ENCODE data around the gene NR2F2. TPM values are rescaled to one million over a fixed set of nuclear protein-coding genes. Genes with fewer than 3 reads are reported as not detected.

NR2F2 gene
- total RNA-seq, 1 experiment from 2014 or later = 140 TPM

- POLR2A ChIA-PET = no interaction called here
- Mint-ChIP-seq H3K4me1 (ENCODE audit: low read depth, unreplicated experiment) (peaks cover 39% of the 10 kb centered on the region), H3K36me3 (ENCODE audit: insufficient read depth, unreplicated experiment) (peaks cover 37% of the 10 kb centered on the region), H3K27ac (ENCODE audit: unreplicated experiment) (peak overlapping the region; percentile 84), H3K9me3 (ENCODE audit: unreplicated experiment) (no peaks in the 10 kb centered on the region), H3K4me3 (ENCODE audit: unreplicated experiment) (peak overlapping the region; percentile 83), H3K27me3 (ENCODE audit: insufficient read depth, unreplicated experiment) (no peaks in the 10 kb centered on the region)
- Histone ChIP-seq H3K9me3 (no peaks in the 10 kb centered on the region), H3K4me1 (peaks cover 33% of the 10 kb centered on the region), H3K4me3 (ENCODE audit: low read depth, low read length) (no peak overlapping the region), H3K27me3 (replicated peaks; ENCODE audit: control insufficient read depth, insufficient read depth, low read length) (no peaks in the 10 kb centered on the region), H3K36me3 (ENCODE audit: control insufficient read depth, insufficient read depth, low read length) (no peaks in the 10 kb centered on the region)
- CTCF ChIA-PET = no interaction called here
- TF ChIP-seq CTCF (IDR thresholded peaks at IDR 0.05; ENCODE audit: insufficient read depth in 1 of 2, low read depth in 1 of 2, low read length in 1 of 2, severe bottlenecking in 1 of 2, unreplicated experiment in 1 of 2) = no peak
- DNase-seq = peak; percentile 49 to 73
- intact Hi-C loops (cut with micrococcal nuclease; ENCODE audit: unreplicated experiment) = loop anchor here (2.0 kb wide), 2 partner anchors 124 to 402 kb away; no protein-coding TSS in a partner anchor
- no TSS peak for BruUV-seq (replicated peaks)
These were observed 6.2 kb upstream of the NR2F2 start for GRCh38 chr15:96324192-96324895.

GRCh38 chr15:96324940-96325540 lies 5.5 kb upstream of the NR2F2 start:
- H3K27me3 Mint-ChIP-seq (ENCODE audit: insufficient read depth, unreplicated experiment) = no peaks in the 10 kb centered on the region

More at GRCh38 chr15:96324940-96325540, 5.5 kb upstream of the NR2F2 start:
- Histone ChIP-seq H3K9me3 (no peaks in the 10 kb centered on the region), H3K27me3 (replicated peaks; ENCODE audit: control insufficient read depth, insufficient read depth, low read length) (no peaks in the 10 kb centered on the region), H3K36me3 (ENCODE audit: control insufficient read depth, insufficient read depth, low read length) (no peaks in the 10 kb centered on the region), H3K4me1 (peaks cover 33% of the 10 kb centered on the region), H3K4me3 (ENCODE audit: low read depth, low read length) (peak overlapping the region; percentile 80)
- POLR2A ChIA-PET = interaction anchor here (0.6 to 2.8 kb wide), 4 partner anchors 12 to 154 kb away, joined by 3 to 24 read pairs (median 14); no protein-coding TSS in a partner anchor
- intact Hi-C loops (cut with micrococcal nuclease; ENCODE audit: unreplicated experiment) = loop anchor here (2.0 to 5.0 kb wide), 4 partner anchors 124 to 563 kb away; no protein-coding TSS in a partner anchor
- Mint-ChIP-seq H3K9me3 (ENCODE audit: unreplicated experiment) (no peaks in the 10 kb centered on the region), H3K4me1 (ENCODE audit: low read depth, unreplicated experiment) (peaks cover 41% of the 10 kb centered on the region), H3K4me3 (ENCODE audit: unreplicated experiment) (peak overlapping the region; percentile 83), H3K27ac (ENCODE audit: unreplicated experiment) (peak overlapping the region; percentile 84), H3K36me3 (ENCODE audit: insufficient read depth, unreplicated experiment) (peaks cover 44% of the 10 kb centered on the region)
- DNase-seq = no peak
- CTCF ChIA-PET = no interaction called here
- TSS peak; percentile 56 for BruUV-seq (replicated peaks)
- TF ChIP-seq CTCF (IDR thresholded peaks at IDR 0.05; ENCODE audit: insufficient read depth in 1 of 2, low read depth in 1 of 2, low read length in 1 of 2, severe bottlenecking in 1 of 2, unreplicated experiment in 1 of 2) = no peak

Data from Caco-2 (cell line).